HepG2 (cell line): ENCODE data around the gene TIGAR. TPM values are rescaled to one million over a fixed set of nuclear protein-coding genes. Genes with fewer than 3 reads are reported as not detected.

ENCODE experiments used
- ATAC-seq: fragments of 200-7000 bp; cut with Tn5 transposase; 3 replicates; pipeline ENCODE4 v1.9.1; 2020; ENCODE audit warnings: mild to moderate bottlenecking, moderate library complexity
- BruUV-seq: library from RNA; stranded (reverse); fragments of 400-500 nt; replicated peaks from 2 replicates; lab custom pipeline; 2021; lab: Mats Ljungman, UMichigan
- CTCF ChIA-PET: fragments of 300-600 bp; formaldehyde crosslinking; extraction: SDS; loops from one replicate; lab custom pipeline; 2021; ENCODE audit warnings: low total read pairs, inconsistent platforms, low intra/inter-chr PET ratio; lab: Yijun Ruan, JAX
- POLR2A ChIA-PET: fragments of 350-600 bp; sonication (Branson Sonifier 250); formaldehyde crosslinking; loops from one replicate; lab custom pipeline; 2020; ENCODE audit warnings: antibody characterized with exemption, inconsistent platforms; lab: Yijun Ruan, JAX
- DNase-seq: peaks from one replicate; pipeline ENCODE4 v3.0.0-alpha.2; 2015; ENCODE audit warnings: low spot score
- FAIRE-seq: peaks from 3 replicates; lab custom pipeline; 2011; peaks lifted over from hg19 to GRCh38; lab: Jason Lieb, UNC
- H2AFZ ChIP-seq: one replicate; pipeline ENCODE4 v1.6.1; 2011; ENCODE audit warnings: low read length, inconsistent platforms
- H3K27ac ChIP-seq: fragments of 300-600 bp; 3 replicates; pipeline ENCODE4 v1.8.0; 2011; ENCODE audit warnings: mixed run types, mild to moderate bottlenecking, mixed read lengths, low read length, inconsistent platforms; ENCODE audit not compliant: insufficient read depth; ENCODE audit errors: extremely low read length
- H3K27me3 ChIP-seq, 2 experiments: fragments of 200-600 bp in 1 of 2; 2 replicates in 1 of 2; 3 replicates in 1 of 2; pipeline versions ENCODE4 v1.6.0 to v1.8.0; 2011; ENCODE audit warnings: low read length in 2 of 2, mild to moderate bottlenecking in 2 of 2, moderate library complexity in 2 of 2, inconsistent platforms in 1 of 2; ENCODE audit not compliant: insufficient read depth in 2 of 2, control insufficient read depth in 1 of 2
- H3K36me3 ChIP-seq, 2 experiments: fragments of 200-600 bp in 1 of 2; replicated peaks in 1 of 2; 2 replicates in 1 of 2; 3 replicates in 1 of 2; pipeline versions ENCODE4 v1.5.1 to v1.8.0; 2011; ENCODE audit warnings: low read length in 2 of 2, inconsistent platforms in 1 of 2; ENCODE audit not compliant: insufficient read depth in 2 of 2, control insufficient read depth in 1 of 2
- H3K4me1 ChIP-seq: 2 replicates; pipeline ENCODE4 v1.5.1; 2012; ENCODE audit warnings: low read length, inconsistent platforms; ENCODE audit not compliant: insufficient read depth
- H3K4me2 ChIP-seq: 2 replicates; pipeline ENCODE4 v1.6.0; 2011; ENCODE audit warnings: low read depth, low read length, inconsistent platforms
- H3K4me3 ChIP-seq, 3 experiments: fragments of 200-600 bp in 1 of 3; sonication (generic), shearing (Covaris generic) in 1 of 3; replicated peaks in 1 of 3; 2 replicates each; pipeline ENCODE4 v1.5.1; 2011 to 2016; ENCODE audit warnings: low read length in 3 of 3, inconsistent platforms in 2 of 3, low read depth in 2 of 3, mild to moderate bottlenecking in 2 of 3, control low read depth in 1 of 3, mixed read lengths in 1 of 3; ENCODE audit not compliant: insufficient read depth in 1 of 3
- H3K79me2 ChIP-seq: one replicate; pipeline ENCODE4 v1.6.1; 2011; ENCODE audit warnings: low read length, inconsistent platforms; ENCODE audit not compliant: insufficient read depth
- H3K9ac ChIP-seq: 2 replicates; pipeline ENCODE4 v1.6.0; 2011; ENCODE audit warnings: mild to moderate bottlenecking, low read depth, low read length, inconsistent platforms; ENCODE audit not compliant: insufficient read depth
- H3K9me3 ChIP-seq: 2 replicates; pipeline ENCODE4 v1.5.1; 2012; ENCODE audit warnings: mild to moderate bottlenecking, low read length
- H4K20me1 ChIP-seq: 2 replicates; pipeline ENCODE4 v1.6.0; 2011; ENCODE audit warnings: inconsistent platforms, mild to moderate bottlenecking, low read length, moderate library complexity; ENCODE audit not compliant: insufficient read depth
- NFYB ChIP-seq: sonication (generic); formaldehyde crosslinking; IDR thresholded peaks from 2 replicates; pipeline ENCODE4 v1.4.0; 2020; ENCODE audit warnings: missing genetic modification reagents
- RXRB ChIP-seq: IDR thresholded peaks from 2 replicates; pipeline ENCODE4 v1.6.1; 2016; ENCODE audit warnings: borderline replicate concordance, missing genetic modification reagents, missing compliant biosample characterization
- ZBTB20 ChIP-seq: sonication (generic); formaldehyde crosslinking; IDR thresholded peaks from 2 replicates; pipeline ENCODE4 v1.8.1; 2023; ENCODE audit warnings: missing genetic modification reagents, low read depth, mild to moderate bottlenecking, borderline replicate concordance
- ZBTB8A ChIP-seq: sonication (generic); formaldehyde crosslinking; IDR thresholded peaks from 2 replicates; pipeline ENCODE4 v1.4.0; 2020; ENCODE audit warnings: mild to moderate bottlenecking, low read depth, missing genetic modification reagents, borderline replicate concordance
- ZNF264 ChIP-seq: sonication (generic); formaldehyde crosslinking; IDR thresholded peaks from 2 replicates; pipeline ENCODE4 v1.4.0; 2020; ENCODE audit warnings: missing genetic modification reagents
- ZNF598 ChIP-seq: sonication (generic); formaldehyde crosslinking; IDR thresholded peaks from 2 replicates; pipeline ENCODE4 v1.5.1; 2020; ENCODE audit warnings: mild to moderate bottlenecking, missing genetic modification reagents, borderline replicate concordance
- ZNF619 ChIP-seq: sonication (generic); formaldehyde crosslinking; IDR thresholded peaks from 2 replicates; pipeline ENCODE4 v1.4.0; 2020; ENCODE audit warnings: mild to moderate bottlenecking, missing genetic modification reagents
- ZNF777 ChIP-seq: sonication (generic); formaldehyde crosslinking; IDR thresholded peaks from 2 replicates; pipeline ENCODE4 v1.4.0; 2020; ENCODE audit warnings: missing genetic modification reagents
- WGBS: methylation state at CpG from one replicate; pipeline ENCODE4 v1.1.6; 2017; ENCODE audit warnings: low lambda C conversion rate; 5-methylcytosine and 5-hydroxymethylcytosine counted together
- in situ Hi-C: cut with HindIII; loops from 2 replicates; pipeline ENCODE4 v1.10.0; 2017; ENCODE audit warnings: low pct_unique_long_range_greater_than_20kb; ENCODE audit not compliant: extremely low pct_ligation_motif_present
- intact Hi-C: fragments of 100-400 bp; cut with micrococcal nuclease; formaldehyde crosslinking; loops from one replicate; pipeline ENCODE4 v1.10.0; 2022; ENCODE audit not compliant: unreplicated experiment
- polyA plus RNA-seq, 8 experiments: library from polyadenylated mRNA; depleted of rRNA in 3 of 8; stranded (reverse) in 7 of 8; unstranded in 1 of 8; fragments of >200 nt; fragmentation: Illumina TruSeq in 4 of 8; extraction: Trizol in 4 of 8; gene quantifications; 2 replicates each; pipeline versions ENCODE4 v1.2.1 to v1.2.3, GENCODE V29; 2011 to 2016; ENCODE audit warnings: low read depth in 4 of 8, missing spikeins in 1 of 8, mixed read lengths in 1 of 8; ENCODE audit not compliant: insufficient read depth in 1 of 8
- total RNA-seq, 5 experiments: library from RNA; depleted of rRNA; stranded (reverse); fragments of >200 nt; fragmentation: Illumina TruSeq; extraction: Trizol; gene quantifications; 2 replicates each; pipeline ENCODE4 v1.2.3, GENCODE V29; 2016; ENCODE audit warnings: low read depth in 1 of 5
- TF ChIP-seq, protein P1 (sequence below): sonication (generic); formaldehyde crosslinking; IDR thresholded peaks from 2 replicates; pipeline ENCODE4 v1.8.0; 2023; ENCODE audit warnings: mild to moderate bottlenecking, missing genetic modification reagents
- TF ChIP-seq, protein P2 (sequence below): sonication (generic); formaldehyde crosslinking; IDR thresholded peaks from 2 replicates; pipeline ENCODE4 v1.4.0; 2020; ENCODE audit warnings: mild to moderate bottlenecking, missing genetic modification reagents
- TF ChIP-seq, protein P3 (sequence below): sonication (generic); formaldehyde crosslinking; IDR thresholded peaks from 2 replicates; pipeline ENCODE4 v1.4.0; 2020; ENCODE audit warnings: missing genetic modification reagents; ENCODE audit errors: not compliant biosample characterization

TIGAR gene
- total and polyA plus RNA-seq, 2 of the 13 experiments (the other 11 are each of a cell fraction or from before 2014, with no cell fraction given): 2.6 to 21.8 TPM

DNA sequence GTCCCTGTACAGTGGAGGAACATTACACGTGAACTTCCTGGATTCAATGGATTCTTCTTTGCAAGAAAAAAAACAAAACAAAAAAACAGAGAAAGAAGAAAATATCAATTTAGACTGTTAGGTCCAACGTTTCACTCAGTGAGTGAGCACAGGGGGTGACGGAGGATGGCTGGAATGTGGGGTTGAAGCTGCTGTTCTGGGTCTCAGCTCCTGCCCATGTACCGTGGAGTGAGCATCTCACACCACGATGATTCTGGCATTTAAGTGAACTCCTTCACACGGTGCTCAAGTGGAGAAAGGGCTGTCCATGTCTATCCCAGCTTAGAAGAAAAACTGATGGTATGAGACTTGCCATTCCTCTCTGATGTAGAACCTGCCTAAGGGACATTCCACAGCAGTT is 24.3 kb upstream of the TIGAR start:
- Histone ChIP-seq H3K4me1 (peaks cover 10% of the 10 kb centered on the region), H3K4me2 (no peak overlapping the region), H3K27ac (no peak overlapping the region), H4K20me1 (no peaks in the 10 kb centered on the region), H3K9ac (no peak overlapping the region), H2AFZ (no peak overlapping the region), H3K79me2 (no peaks in the 10 kb centered on the region), H3K4me3 (no peak overlapping the region), H3K9me3 (no peaks in the 10 kb centered on the region), H3K36me3 (no peaks in the 10 kb centered on the region), H3K27me3 (peaks cover 0 to 36% of the 10 kb centered on the region in 2 experiments; a peak in 3 of 5 replicates)
- in situ Hi-C loops (no loop called here), intact Hi-C loops (no loop called here)
- ChIA-PET CTCF (no interaction called here), POLR2A (no interaction called here)
- ATAC-seq (no peak), FAIRE-seq (no peak), DNase-seq (no peak)
- BruUV-seq: no TSS peak
- TF ChIP-seq ZNF777 (CRISPR knock-in tag) (no peak), ZBTB8A (CRISPR knock-in tag) (no peak), NFYB (CRISPR knock-in tag) (no peak)
- TF ChIP-seq, protein P1, sequence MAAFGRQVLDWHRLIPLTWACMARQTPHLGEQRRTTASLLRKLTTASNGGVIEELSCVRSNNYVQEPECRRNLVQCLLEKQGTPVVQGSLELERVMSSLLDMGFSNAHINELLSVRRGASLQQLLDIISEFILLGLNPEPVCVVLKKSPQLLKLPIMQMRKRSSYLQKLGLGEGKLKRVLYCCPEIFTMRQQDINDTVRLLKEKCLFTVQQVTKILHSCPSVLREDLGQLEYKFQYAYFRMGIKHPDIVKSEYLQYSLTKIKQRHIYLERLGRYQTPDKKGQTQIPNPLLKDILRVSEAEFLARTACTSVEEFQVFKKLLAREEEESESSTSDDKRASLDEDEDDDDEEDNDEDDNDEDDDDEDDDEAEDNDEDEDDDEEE (CRISPR knock-in tag): no peak
- 25% methylated on average over 4 of the region's 6 CpGs for WGBS

DNA sequence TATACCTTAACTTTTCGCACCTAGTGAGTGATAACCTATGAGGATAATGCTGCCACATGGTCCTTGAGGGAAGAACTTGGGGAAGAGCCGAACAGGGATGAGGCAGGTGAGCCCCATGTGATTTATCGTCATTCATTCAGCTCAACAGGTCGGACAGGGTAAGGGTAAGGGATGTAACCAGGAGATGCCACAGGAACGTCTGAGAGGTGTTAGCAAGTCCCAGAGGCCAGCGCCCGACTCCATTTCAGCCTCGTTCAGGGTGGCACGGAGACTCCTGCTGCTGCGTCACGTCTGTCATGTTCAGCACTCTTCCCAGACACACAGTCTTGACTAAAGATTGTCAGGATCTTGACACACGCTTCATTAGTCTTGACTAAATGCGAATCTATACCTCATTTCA is 23.4 kb upstream of the TIGAR start:
- ChIA-PET POLR2A (no interaction called here), CTCF (no interaction called here)
- Histone ChIP-seq H3K4me3 (no peak overlapping the region), H3K9ac (no peak overlapping the region), H3K79me2 (no peaks in the 10 kb centered on the region), H3K36me3 (no peaks in the 10 kb centered on the region), H3K4me1 (peaks cover 19% of the 10 kb centered on the region), H2AFZ (no peak overlapping the region), H3K9me3 (no peaks in the 10 kb centered on the region), H3K27ac (no peak overlapping the region), H4K20me1 (no peaks in the 10 kb centered on the region), H3K27me3 (peaks cover 0 to 28% of the 10 kb centered on the region in 2 experiments; a peak in 3 of 5 replicates), H3K4me2 (no peak overlapping the region)
- WGBS: 51% methylated on average over 11 of the region's 13 CpGs
- BruUV-seq: no TSS peak
- DNase-seq (no peak), ATAC-seq (no peak), FAIRE-seq (no peak)
- intact Hi-C loops: no loop called here
- in situ Hi-C loops: no loop called here
- no peak for TF ChIP-seq ZNF264
- no peak for TF ChIP-seq RXRB (CRISPR knock-in tag)
- TF ChIP-seq, protein P2, sequence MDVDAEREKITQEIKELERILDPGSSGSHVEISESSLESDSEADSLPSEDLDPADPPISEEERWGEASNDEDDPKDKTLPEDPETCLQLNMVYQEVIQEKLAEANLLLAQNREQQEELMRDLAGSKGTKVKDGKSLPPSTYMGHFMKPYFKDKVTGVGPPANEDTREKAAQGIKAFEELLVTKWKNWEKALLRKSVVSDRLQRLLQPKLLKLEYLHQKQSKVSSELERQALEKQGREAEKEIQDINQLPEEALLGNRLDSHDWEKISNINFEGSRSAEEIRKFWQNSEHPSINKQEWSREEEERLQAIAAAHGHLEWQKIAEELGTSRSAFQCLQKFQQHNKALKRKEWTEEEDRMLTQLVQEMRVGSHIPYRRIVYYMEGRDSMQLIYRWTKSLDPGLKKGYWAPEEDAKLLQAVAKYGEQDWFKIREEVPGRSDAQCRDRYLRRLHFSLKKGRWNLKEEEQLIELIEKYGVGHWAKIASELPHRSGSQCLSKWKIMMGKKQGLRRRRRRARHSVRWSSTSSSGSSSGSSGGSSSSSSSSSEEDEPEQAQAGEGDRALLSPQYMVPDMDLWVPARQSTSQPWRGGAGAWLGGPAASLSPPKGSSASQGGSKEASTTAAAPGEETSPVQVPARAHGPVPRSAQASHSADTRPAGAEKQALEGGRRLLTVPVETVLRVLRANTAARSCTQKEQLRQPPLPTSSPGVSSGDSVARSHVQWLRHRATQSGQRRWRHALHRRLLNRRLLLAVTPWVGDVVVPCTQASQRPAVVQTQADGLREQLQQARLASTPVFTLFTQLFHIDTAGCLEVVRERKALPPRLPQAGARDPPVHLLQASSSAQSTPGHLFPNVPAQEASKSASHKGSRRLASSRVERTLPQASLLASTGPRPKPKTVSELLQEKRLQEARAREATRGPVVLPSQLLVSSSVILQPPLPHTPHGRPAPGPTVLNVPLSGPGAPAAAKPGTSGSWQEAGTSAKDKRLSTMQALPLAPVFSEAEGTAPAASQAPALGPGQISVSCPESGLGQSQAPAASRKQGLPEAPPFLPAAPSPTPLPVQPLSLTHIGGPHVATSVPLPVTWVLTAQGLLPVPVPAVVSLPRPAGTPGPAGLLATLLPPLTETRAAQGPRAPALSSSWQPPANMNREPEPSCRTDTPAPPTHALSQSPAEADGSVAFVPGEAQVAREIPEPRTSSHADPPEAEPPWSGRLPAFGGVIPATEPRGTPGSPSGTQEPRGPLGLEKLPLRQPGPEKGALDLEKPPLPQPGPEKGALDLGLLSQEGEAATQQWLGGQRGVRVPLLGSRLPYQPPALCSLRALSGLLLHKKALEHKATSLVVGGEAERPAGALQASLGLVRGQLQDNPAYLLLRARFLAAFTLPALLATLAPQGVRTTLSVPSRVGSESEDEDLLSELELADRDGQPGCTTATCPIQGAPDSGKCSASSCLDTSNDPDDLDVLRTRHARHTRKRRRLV: no peak
- TF ChIP-seq ZNF619 (CRISPR knock-in tag): no peak
- TF ChIP-seq ZBTB20 (CRISPR knock-in tag): no peak
- TF ChIP-seq, protein P3, sequence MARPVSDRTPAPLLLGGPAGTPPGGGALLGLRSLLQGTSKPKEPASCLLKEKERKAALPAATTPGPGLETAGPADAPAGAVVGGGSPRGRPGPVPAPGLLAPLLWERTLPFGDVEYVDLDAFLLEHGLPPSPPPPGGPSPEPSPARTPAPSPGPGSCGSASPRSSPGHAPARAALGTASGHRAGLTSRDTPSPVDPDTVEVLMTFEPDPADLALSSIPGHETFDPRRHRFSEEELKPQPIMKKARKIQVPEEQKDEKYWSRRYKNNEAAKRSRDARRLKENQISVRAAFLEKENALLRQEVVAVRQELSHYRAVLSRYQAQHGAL: no peak
- TF ChIP-seq ZNF598 (CRISPR knock-in tag): no peak
